HepG2 (cell line): ENCODE results near the gene RPL23. TPM values are rescaled to one million over a fixed set of nuclear protein-coding genes. Genes with fewer than 3 reads are reported as not detected.

Experiments
- ARNT2 ChIP-seq: sonication (generic); formaldehyde crosslinking; IDR thresholded peaks from 2 replicates; pipeline ENCODE4 v1.8.0; 2022; ENCODE audit warnings: mild to moderate bottlenecking, low read depth, missing genetic modification reagents, moderate library complexity
- BRCA1 ChIP-seq: sonication (generic); formaldehyde crosslinking; IDR thresholded peaks from 2 replicates; pipeline ENCODE4 v1.4.0; 2020; ENCODE audit warnings: missing genetic modification reagents
- CBFB ChIP-seq: sonication (generic); formaldehyde crosslinking; IDR thresholded peaks from 2 replicates; pipeline ENCODE4 v1.4.0; 2020; ENCODE audit warnings: missing genetic modification reagents
- CBX2 ChIP-seq, 2 experiments: fragments of 200-600 bp in 1 of 2; sonication (generic); formaldehyde crosslinking in 1 of 2; IDR thresholded peaks; 2 replicates each; pipeline versions ENCODE4 v1.7.0 to v1.8.1; 2018 to 2022; ENCODE audit warnings: low read depth in 2 of 2, low read length in 1 of 2, mild to moderate bottlenecking in 1 of 2, missing genetic modification reagents in 1 of 2
- CENPX ChIP-seq: sonication (generic); formaldehyde crosslinking; IDR thresholded peaks from 2 replicates; pipeline ENCODE4 v1.9.0; 2021; ENCODE audit warnings: mild to moderate bottlenecking, missing genetic modification reagents, moderate library complexity
- KAT2B ChIP-seq: fragments of 150-350 bp; IDR thresholded peaks from 2 replicates; pipeline ENCODE4 v1.6.1; 2014; ENCODE audit warnings: low read depth, low read length, borderline replicate concordance
- MATR3 ChIP-seq: sonication (generic); formaldehyde crosslinking; IDR thresholded peaks from 2 replicates; pipeline ENCODE4 v1.4.0; 2020; ENCODE audit warnings: missing genetic modification reagents
- MED13 ChIP-seq: sonication (generic); formaldehyde crosslinking; IDR thresholded peaks from 2 replicates; pipeline ENCODE4 v1.5.0; 2020; ENCODE audit warnings: missing genetic modification reagents
- NBN ChIP-seq: fragments of 450-650 bp; conservative IDR thresholded peaks from 2 replicates; pipeline ENCODE4 v1.6.1; 2017
- SMARCE1 ChIP-seq: fragments of 450-650 bp; IDR thresholded peaks from 2 replicates; pipeline ENCODE4 v1.6.1; 2017; ENCODE audit warnings: borderline replicate concordance
- TCF7L2 ChIP-seq: IDR thresholded peaks from 2 replicates; pipeline ENCODE4 v1.6.1; 2011; ENCODE audit warnings: mild to moderate bottlenecking, low read depth, low read length, moderate library complexity
- ZNF138 ChIP-seq: sonication (generic); formaldehyde crosslinking; IDR thresholded peaks from 2 replicates; pipeline ENCODE4 v1.5.0; 2020; ENCODE audit warnings: mild to moderate bottlenecking, low read depth, missing genetic modification reagents
- ZNF253 ChIP-seq: sonication (generic); formaldehyde crosslinking; IDR thresholded peaks from 2 replicates; pipeline ENCODE4 v1.8.0; 2022; ENCODE audit warnings: mild to moderate bottlenecking, missing genetic modification reagents, borderline replicate concordance
- ZNF264 ChIP-seq: sonication (generic); formaldehyde crosslinking; IDR thresholded peaks from 2 replicates; pipeline ENCODE4 v1.4.0; 2020; ENCODE audit warnings: missing genetic modification reagents
- ZNF33B ChIP-seq: sonication (generic); formaldehyde crosslinking; IDR thresholded peaks from 2 replicates; pipeline ENCODE4 v1.5.1; 2020; ENCODE audit warnings: mild to moderate bottlenecking, missing genetic modification reagents
- ZNF431 ChIP-seq: sonication (generic); formaldehyde crosslinking; IDR thresholded peaks from 2 replicates; pipeline ENCODE4 v1.9.0; 2022; ENCODE audit warnings: missing genetic modification reagents, low read depth, mild to moderate bottlenecking, borderline replicate concordance
- ZNF460 ChIP-seq: sonication (generic); formaldehyde crosslinking; IDR thresholded peaks from 2 replicates; pipeline ENCODE4 v1.5.1; 2020; ENCODE audit warnings: missing genetic modification reagents, mild to moderate bottlenecking, borderline replicate concordance
- ZNF552 ChIP-seq: sonication (generic); formaldehyde crosslinking; IDR thresholded peaks from 2 replicates; pipeline ENCODE4 v1.9.0; 2022; ENCODE audit warnings: missing genetic modification reagents, mild to moderate bottlenecking, borderline replicate concordance
- ZNF556 ChIP-seq: sonication (generic); formaldehyde crosslinking; IDR thresholded peaks from 2 replicates; pipeline ENCODE4 v1.4.0; 2020; ENCODE audit warnings: mild to moderate bottlenecking, missing genetic modification reagents, borderline replicate concordance
- ZNF558 ChIP-seq: sonication (generic); formaldehyde crosslinking; IDR thresholded peaks from 2 replicates; pipeline ENCODE4 v1.9.0; 2022; ENCODE audit warnings: mild to moderate bottlenecking, missing genetic modification reagents, borderline replicate concordance
- ZNF615 ChIP-seq: sonication (generic); formaldehyde crosslinking; IDR thresholded peaks from 2 replicates; pipeline ENCODE4 v1.5.0; 2020; ENCODE audit warnings: mild to moderate bottlenecking, missing genetic modification reagents, borderline replicate concordance
- ZNF75D ChIP-seq: sonication (generic); formaldehyde crosslinking; IDR thresholded peaks from 2 replicates; pipeline ENCODE4 v1.8.1; 2023; ENCODE audit warnings: missing genetic modification reagents, mild to moderate bottlenecking, borderline replicate concordance
- polyA plus RNA-seq, 8 experiments: library from polyadenylated mRNA; depleted of rRNA in 3 of 8; stranded (reverse) in 7 of 8; unstranded in 1 of 8; fragments of >200 nt; fragmentation: Illumina TruSeq in 4 of 8; extraction: Trizol in 4 of 8; gene quantifications; 2 replicates each; pipeline versions ENCODE4 v1.2.1 to v1.2.3, GENCODE V29; 2011 to 2016; ENCODE audit warnings: low read depth in 4 of 8, missing spikeins in 1 of 8, mixed read lengths in 1 of 8; ENCODE audit not compliant: insufficient read depth in 1 of 8
- total RNA-seq, 5 experiments: library from RNA; depleted of rRNA; stranded (reverse); fragments of >200 nt; fragmentation: Illumina TruSeq; extraction: Trizol; gene quantifications; 2 replicates each; pipeline ENCODE4 v1.2.3, GENCODE V29; 2016; ENCODE audit warnings: low read depth in 1 of 5
- TF ChIP-seq, protein P1 (sequence below): IDR thresholded peaks from 2 replicates; pipeline ENCODE4 v1.6.1; 2016; ENCODE audit warnings: low read depth
- TF ChIP-seq, protein P2 (sequence below): sonication (generic); formaldehyde crosslinking; IDR thresholded peaks from 2 replicates; pipeline ENCODE4 v1.5.0; 2020; ENCODE audit warnings: missing genetic modification reagents
- TF ChIP-seq, protein P3 (sequence below): sonication (generic); formaldehyde crosslinking; IDR thresholded peaks from 2 replicates; pipeline ENCODE4 v1.4.0; 2020; ENCODE audit warnings: missing genetic modification reagents, borderline replicate concordance

RPL23 gene
- total and polyA plus RNA-seq, 2 of the 13 experiments (the other 11 are each of a cell fraction or from before 2014, with no cell fraction given) = 2,790 to 4,860 TPM

DNA sequence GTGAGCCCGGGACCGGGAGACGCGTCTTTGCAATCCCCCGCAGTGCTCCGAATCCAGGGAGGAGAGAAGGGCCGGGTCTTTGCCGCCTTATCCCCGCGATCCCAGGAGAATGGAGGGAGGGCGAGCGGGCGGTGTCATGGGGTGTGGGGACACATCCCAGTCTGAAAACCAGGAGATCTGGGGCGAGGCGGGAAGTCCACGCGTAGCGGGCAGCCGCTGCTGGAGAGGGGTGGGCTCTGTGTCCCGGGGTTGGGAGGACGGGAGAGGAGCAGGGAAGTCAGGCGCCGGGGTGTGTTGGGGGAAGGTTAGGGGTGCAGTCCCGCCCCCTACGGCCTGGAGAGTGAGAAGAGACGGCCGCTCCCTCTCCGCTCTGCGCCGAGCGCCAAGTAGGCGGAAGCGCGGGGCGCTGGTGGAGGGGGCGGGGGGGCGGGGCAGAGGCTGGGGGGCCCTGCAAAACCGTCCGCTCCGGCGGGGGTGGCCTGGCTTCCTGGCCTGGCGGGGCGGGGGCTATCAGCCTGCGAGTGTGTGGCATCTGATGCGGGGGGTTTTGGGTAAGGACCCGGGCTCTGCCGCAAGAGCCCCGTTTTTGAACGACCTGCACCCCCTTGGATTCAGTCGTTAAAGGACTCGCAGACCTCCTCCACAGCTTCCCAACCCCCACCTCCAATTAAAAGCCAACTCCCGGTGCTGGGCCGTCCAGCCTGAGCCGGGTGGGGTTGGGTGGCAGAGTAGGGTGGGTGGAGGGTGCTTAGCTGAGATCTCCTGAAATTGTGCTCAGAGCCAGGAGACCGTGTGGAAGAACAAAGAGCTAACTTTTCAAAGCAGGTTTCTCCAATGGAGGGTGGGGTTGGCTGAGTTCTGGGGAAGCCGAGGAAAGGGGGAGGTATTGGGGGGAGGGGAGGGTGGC, 17.0 kb upstream of the RPL23 start (continued):
- TF ChIP-seq ZNF33B (CRISPR knock-in tag) = no peak; the same call in 1 of the 2 replicates
- no peak for TF ChIP-seq CENPX (CRISPR knock-in tag)
- no peak for TF ChIP-seq ZNF253 (CRISPR knock-in tag)
- TF ChIP-seq ZNF431 = no peak; the same call in 1 of the 2 replicates
- no peak for TF ChIP-seq ZNF264 (CRISPR knock-in tag)
- TF ChIP-seq ZNF552 (CRISPR knock-in tag) = no peak; the same call in 1 of the 2 replicates
- TF ChIP-seq ZNF75D (CRISPR knock-in tag) = no peak
- no peak for TF ChIP-seq NBN
- TF ChIP-seq, protein P1, sequence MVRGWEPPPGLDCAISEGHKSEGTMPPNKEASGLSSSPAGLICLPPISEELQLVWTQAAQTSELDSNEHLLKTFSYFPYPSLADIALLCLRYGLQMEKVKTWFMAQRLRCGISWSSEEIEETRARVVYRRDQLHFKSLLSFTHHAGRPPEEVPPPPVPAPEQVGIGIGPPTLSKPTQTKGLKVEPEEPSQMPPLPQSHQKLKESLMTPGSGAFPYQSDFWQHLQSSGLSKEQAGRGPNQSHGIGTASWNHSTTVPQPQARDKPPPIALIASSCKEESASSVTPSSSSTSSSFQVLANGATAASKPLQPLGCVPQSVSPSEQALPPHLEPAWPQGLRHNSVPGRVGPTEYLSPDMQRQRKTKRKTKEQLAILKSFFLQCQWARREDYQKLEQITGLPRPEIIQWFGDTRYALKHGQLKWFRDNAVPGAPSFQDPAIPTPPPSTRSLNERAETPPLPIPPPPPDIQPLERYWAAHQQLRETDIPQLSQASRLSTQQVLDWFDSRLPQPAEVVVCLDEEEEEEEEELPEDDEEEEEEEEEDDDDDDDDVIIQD (CRISPR knock-in tag) = no peak
- no peak for TF ChIP-seq ZNF138 (CRISPR knock-in tag)
- TF ChIP-seq ZNF615 = peak; percentile 46; the same call in 1 of the 2 replicates
- TF ChIP-seq, protein P2, sequence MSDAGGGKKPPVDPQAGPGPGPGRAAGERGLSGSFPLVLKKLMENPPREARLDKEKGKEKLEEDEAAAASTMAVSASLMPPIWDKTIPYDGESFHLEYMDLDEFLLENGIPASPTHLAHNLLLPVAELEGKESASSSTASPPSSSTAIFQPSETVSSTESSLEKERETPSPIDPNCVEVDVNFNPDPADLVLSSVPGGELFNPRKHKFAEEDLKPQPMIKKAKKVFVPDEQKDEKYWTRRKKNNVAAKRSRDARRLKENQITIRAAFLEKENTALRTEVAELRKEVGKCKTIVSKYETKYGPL (CRISPR knock-in tag) = no peak
- no peak for TF ChIP-seq CBFB (CRISPR knock-in tag)
- TF ChIP-seq ZNF460 (CRISPR knock-in tag) = no peak
- no peak; the same call in 1 of the 2 replicates for TF ChIP-seq ZNF558
- no peak for TF ChIP-seq CBX2 (IDR thresholded peaks at IDR 0.05; ENCODE audit: low read depth, low read length)
- TF ChIP-seq CBX2 (CRISPR knock-in tag; IDR thresholded peaks at IDR 0.05; ENCODE audit: low read depth) = no peak
- no peak for TF ChIP-seq KAT2B
- no peak for TF ChIP-seq TCF7L2
- TF ChIP-seq SMARCE1 = no peak
- no peak for TF ChIP-seq BRCA1 (CRISPR knock-in tag)
- no peak; the same call in 1 of the 2 replicates for TF ChIP-seq ARNT2 (CRISPR knock-in tag)
- 0 out of 2 replicates have a peak, but pooled peaks have one; percentile 24 for TF ChIP-seq ZNF556 (CRISPR knock-in tag)
- TF ChIP-seq, protein P3, sequence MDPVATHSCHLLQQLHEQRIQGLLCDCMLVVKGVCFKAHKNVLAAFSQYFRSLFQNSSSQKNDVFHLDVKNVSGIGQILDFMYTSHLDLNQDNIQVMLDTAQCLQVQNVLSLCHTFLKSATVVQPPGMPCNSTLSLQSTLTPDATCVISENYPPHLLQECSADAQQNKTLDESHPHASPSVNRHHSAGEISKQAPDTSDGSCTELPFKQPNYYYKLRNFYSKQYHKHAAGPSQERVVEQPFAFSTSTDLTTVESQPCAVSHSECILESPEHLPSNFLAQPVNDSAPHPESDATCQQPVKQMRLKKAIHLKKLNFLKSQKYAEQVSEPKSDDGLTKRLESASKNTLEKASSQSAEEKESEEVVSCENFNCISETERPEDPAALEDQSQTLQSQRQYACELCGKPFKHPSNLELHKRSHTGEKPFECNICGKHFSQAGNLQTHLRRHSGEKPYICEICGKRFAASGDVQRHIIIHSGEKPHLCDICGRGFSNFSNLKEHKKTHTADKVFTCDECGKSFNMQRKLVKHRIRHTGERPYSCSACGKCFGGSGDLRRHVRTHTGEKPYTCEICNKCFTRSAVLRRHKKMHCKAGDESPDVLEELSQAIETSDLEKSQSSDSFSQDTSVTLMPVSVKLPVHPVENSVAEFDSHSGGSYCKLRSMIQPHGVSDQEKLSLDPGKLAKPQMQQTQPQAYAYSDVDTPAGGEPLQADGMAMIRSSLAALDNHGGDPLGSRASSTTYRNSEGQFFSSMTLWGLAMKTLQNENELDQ = no peak
- no peak for TF ChIP-seq MED13 (CRISPR knock-in tag)
- TF ChIP-seq MATR3 (CRISPR knock-in tag) = no peak
